Measurements from ENCODE around the gene BPIFB4.
"Not testable (repeated sequence)": the region's sequence is repeated elsewhere in the genome, so short reads cannot be mapped to it uniquely, and the experiment has no call there.

The BPIFB4 gene

DNA sequence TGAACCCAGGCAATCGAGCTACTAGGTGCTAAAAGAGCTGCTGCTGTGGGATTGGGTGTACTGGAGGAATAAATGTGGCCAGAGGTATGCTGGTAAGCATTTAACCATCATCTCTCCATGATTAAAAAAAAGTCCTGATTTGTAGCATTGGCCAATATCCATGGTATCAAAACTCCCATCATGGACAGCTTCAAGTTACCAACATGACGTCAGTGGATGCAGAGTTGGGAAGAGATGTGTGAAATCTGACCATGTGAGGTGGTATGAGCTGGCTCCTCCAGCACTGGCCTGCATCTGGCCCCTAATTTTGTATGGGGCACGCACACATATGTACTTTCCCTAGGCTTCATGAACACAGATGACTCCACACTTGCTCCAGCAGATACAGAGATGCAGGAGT is 11.7 kb downstream of the BPIFB4 start:
- DNase-seq = no peak

GRCh38 chr20:33091693-33092092 is 12.2 kb downstream of the BPIFB4 start:
- no peak for DNase-seq

- DNase-seq = no peak
Observed at GRCh38 chr20:33092361-33092760, 12.9 kb downstream of the BPIFB4 start.

DNA sequence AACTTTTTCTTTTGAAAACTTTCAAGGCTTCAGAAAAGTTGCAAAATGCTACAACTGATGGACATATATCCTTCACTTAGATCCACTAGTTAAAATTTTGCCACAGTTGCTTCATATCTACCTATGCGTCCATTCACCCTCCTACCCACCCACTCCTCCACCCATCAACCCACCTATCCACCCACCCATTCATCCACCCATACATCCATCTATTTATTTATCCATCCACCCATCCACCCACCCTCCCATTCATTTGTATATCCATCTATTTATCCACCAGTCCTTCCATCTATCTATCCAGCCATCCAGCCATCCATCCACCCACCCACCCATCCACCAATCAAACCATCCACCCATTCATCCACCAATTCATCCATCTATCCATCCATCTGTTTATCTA is 13.6 kb downstream of the BPIFB4 start:
- no peak for DNase-seq

DNA sequence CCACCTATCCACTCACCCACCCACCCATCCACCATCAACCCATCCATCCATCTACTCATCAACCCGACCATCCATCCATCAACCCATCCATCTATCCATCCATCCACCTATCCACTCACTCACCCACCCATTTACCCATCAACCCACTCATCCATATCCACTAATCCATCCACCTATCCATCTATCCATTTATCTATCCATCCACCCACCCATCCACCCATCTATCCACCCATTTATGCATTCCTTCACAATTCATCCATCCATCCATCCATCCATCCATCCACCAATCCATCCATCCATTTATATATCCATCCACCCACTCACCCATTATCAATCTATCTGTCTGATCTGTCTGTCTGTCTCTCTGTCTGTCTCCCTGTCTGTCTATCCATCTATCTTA is 14.1 kb downstream of the BPIFB4 start:
- no peak for DNase-seq

DNA sequence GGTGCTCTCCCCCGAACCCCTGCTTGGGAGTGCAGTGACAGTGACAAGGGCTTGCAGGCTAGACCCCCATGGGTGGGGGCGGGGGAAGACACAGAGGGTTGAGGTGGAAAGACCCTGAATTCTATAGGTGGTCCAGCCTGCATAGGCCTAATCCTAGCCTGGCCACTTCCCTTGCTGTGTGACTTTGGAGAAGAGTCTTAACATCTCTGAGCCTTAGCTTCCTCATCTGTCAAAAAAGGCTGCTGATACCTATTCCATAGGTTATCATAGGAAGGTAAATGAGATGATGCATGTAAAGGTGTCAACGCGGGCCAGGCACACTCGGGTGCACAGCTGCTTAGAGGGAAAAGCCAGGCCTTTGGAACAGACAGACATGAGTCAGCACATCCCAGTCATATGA is 15.8 kb downstream of the BPIFB4 start:
- DNase-seq = no peak

DNA sequence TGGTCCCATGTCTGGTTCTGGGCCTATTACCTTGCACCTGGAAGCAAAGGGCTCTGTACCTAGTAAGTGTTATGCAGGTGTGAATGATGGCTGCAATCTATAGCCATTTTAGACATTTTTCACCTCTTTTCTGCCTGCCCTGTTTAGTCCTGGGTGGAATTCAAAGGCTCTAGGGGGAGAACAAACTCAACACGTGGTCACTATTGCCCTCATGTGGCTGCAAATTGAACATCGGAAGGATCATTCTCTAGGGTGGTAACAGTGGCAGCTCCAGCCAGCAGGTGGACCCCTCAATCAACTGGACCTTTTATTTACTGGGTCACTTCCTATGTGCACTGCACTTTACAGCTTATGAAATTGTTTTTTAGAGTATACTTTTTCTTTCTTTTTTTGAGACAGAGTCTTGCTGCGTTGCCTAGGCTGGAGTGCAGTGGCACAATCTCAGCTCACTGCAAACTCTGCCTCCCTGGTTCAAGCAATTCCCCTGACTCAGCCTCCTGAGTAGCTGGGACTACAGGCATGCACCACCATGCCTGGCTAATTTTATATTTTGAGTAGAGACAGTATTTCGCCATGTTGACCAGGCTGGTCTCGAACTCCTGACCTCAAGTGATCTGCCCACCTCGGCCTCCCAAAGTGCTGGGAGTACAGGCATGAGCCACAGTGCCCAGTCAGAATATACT is 16.6 kb downstream of the BPIFB4 start:
- DNase-seq = peak; percentile 76

- no peak for DNase-seq
Observed at GRCh38 chr20:33097001-33097400, 17.6 kb downstream of the BPIFB4 start.

DNA sequence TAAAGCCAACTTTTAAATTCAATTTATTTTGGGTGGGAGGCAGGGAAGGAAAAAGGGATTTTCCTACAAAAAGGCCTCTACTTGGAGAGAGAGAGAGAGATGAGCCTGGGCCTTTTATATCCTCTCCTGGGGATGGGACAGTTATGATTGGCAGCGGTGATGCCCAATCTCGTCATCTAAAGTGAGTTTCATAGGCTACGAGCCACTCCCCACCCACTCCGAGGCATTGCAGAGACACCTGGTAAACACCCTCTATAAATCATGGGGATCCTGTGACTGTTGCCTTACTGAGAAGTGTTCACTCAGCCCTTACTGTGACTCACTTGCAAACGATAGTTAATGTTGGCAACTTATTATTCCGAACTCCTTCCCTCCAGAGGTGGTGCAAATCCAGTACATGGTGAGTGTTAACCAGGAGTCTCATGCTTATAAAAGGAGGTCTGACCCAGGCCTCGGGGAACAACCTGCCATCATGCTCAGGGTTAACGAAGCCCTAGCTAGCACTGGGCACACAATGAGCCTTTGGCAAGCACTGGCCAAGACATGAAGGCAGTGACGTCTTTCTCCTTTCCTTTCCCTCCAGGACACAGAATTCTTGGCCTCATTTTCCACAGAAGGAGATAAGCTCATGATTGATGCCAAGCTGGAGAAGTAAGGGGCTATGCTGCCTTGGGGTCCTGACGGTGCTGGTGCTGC is 20.5 kb downstream of the BPIFB4 start:
- DNase-seq = no peak

GRCh38 chr20:33103556-33103955 is 24.1 kb downstream of the BPIFB4 start:
- DNase-seq = no peak

- no peak for DNase-seq
Observed at GRCh38 chr20:33104336-33104735, 24.9 kb downstream of the BPIFB4 start.

DNA sequence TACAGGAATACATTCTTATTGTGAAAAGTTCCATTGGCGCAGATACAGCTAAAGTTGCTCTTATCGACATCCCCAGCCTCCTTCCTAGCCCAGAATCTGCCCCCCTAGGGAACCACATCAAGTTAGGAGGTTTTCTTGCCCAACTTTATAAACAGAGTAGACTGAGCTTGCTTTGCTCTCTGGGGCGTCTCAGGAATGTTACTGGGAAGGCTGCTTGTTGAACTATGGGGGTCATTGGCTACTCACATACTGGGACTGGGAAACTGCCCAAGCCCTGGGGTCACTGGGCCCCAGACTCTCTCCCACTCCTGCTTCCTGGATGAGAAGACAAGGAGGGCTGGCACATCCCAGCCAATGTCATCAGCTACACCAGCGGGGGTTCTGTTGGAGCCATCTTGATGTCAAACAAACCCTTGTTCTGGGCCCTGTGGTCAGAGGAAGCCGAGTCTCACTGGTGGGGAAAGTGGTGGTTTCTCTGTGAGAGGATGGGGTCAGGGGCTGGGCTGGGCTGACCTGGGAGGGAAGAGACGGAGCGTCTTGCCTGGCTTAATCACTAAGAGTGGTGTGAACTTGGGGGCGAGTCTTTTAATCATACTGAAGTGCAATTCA is 26.0 kb downstream of the BPIFB4 start:
- DNase-seq = no peak

DNA sequence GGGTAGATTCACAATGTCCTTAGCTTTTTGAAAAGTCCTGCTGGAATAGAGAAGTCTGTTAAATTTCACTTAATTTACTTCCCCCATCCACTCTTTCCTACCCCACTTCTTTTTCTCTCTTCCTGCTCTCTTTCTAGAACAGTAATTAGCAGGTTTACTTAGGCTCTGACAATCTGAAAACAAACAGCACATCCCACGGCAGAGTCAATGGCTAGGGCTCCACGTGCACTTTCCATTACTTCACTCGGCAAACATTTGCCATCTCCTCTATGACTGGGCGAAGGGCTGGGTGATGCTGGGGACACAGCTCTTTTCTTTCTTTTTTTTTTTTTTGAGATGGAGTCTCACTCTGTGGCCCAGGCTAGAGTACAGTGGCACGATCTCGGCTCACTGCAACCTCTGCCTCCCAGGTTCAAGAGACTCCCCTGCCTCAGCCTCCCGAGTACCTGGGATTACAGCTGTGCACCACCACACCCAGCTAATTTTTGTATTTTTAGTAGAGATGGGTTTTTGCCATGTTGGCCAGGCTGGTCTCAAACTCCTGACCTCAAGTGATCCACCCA is 26.7 kb downstream of the BPIFB4 start:
- DNase-seq = not testable (repeated sequence)

DNA sequence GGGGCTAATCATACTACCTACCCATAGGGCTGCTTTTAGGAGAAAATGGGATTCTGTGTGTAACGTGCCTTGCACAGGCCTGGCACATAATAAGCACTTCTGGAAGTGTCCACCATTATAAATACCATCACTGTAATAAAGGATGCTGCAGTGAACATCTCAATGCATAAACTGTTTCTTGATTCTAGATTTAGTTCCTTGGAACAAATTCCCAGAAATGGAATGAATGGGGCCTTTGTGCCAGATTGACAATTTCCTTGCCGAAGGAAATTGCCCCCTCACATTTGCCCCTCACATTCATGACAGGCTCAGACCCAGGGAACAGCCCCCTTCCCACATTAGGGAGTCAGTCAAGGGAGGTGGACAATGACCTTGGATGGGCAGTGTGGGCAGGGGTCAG is 29.2 kb downstream of the BPIFB4 start:
- DNase-seq = no peak

DNA sequence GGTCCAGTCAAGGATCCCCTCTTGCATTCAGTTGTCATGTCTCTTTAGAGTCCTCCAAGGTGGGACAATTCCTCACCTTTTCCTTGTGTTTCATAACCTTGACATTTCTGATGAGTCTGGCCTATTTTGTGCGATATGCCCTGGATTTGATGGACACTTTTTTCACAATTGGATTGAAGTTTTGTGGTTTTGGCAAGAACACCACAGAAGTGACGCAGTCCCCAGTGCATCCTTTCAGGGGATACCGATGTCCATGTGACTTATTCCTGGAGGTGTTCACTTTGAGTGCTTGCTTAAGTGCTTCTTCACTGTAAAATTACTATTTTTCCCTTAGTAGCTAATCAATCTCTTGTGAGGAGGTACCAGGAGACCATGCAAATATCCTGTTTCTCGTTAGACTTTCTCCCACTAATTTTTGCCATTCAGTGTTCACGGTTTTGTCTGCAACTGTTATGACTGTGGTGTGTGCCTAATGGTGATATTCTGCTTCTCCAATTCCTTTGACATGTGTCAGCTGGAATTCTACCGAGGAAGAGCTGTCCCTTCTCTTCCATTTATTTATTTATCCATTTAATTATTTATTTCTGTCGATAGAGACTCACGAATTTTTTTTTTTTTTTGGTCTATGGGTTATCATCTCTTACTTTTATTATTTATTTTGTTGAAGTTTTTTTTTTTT is 30.8 kb downstream of the BPIFB4 start:
- no peak for DNase-seq

GRCh38 chr20:33111306-33111705 is 31.9 kb downstream of the BPIFB4 start:
- no peak for DNase-seq

DNA sequence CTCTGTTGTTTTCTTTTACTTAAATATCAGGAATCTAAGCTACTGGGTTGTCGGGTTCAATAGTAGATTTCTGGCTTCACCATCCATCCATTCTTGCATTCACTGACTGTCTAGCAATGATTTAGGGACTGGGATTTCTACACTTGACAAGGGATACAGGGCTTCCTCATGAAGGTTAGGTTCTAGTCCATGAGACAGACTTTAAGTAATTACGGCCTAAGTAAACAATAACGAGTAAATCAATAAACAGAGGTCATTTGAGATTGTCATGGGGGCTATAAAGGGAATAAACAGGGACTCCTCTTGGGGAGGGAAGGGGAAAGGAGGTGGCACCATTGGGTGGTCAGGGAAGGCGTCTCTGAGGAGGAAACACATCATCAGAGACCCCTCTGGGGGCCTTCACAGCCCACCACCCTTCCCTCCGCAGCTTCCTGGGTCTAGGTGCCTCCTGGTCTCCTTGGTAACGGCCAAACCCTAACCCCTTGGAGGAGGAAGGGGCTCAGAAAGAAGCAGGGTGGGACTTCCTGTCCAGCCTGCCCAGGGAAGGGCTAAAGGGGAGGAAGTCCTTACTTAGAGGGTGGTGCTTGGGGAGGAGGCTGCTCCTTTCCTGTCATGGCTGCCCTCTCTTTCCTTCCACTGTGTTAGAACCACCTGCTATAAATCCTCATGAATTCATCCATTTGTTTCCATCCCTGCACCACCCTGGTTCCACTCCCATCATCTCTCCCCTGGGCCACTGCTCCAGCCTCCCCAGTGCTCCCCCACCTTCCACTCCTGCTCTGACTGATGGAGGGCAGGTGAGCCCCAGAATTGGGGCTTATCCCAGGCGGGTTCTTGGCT is 33.3 kb downstream of the BPIFB4 start:
- DNase-seq = no peak

DNA sequence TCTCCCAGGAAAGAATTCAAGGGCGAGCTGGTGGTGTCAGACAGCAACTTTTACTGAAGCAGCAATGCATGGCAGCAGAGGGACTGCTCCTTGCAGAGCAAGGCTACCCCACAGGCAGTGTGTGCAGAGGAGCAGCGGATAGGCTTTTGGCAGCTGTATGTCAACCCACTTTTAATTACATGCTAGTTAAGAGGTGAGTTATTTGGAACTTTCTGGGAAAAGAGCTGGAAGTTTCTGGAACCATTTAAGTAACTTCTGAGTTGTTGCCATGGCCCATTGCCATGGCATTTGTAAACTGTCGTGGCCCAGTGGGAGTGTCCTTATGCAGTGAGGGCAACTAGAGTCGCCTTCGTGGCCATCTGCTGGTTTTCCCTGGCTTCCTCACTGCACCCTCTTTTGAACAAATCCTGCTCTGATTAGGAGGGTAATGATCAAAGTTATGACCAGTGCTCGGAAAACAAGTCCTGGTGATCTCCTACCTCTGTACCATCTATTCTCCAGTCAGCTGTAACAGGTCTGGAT is 34.0 kb downstream of the BPIFB4 start:
- DNase-seq = no peak

DNA sequence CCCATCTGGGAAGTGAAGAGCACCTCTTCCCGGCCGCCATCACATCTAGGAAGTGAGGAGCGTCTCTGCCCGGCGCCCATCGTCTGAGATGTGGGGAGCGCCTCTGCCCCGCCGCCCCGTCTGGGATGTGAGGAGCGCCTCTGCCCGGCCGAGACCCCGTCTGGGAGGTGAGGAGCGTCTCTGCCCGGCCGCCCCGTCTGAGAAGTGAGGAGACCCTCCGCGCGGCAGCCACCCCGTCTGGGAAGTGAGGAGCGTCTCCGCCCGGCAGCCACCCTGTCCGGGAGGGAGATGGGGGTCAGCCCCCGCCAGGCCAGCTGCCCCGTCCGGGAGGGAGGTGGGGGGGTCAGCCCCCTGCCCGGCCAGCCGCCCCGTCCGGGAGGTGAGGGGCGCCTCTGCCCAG is 36.1 kb downstream of the BPIFB4 start:
- not testable (repeated sequence) for DNase-seq

GRCh38 chr20:33119725-33120720 is 40.6 kb downstream of the BPIFB4 start:
- no peak for DNase-seq

GRCh38 chr20:33120934-33121333 is 41.5 kb downstream of the BPIFB4 start:
- no peak for DNase-seq

All from 8988T (cell line).